ENCODE measurements around the gene CEP76.
A peak's percentile ranks its signal among the peaks of the same experiment; 100 is the strongest.

Gene CEP76

GRCh38 chr18:12637901-12638643 is 64.5 kb downstream of the CEP76 start:
- no CpG with 5 or more reads among the region's 4 CpGs for WGBS (ENCODE audit: extremely low coverage, insufficient coverage, low lambda C conversion rate)
- Histone ChIP-seq H2BK15ac (replicated peaks; ENCODE audit: low read depth) (no peak overlapping the region), H3K36me3 (ENCODE audit: control insufficient read depth, insufficient read depth, low read length) (no peaks in the 10 kb centered on the region), H3K27me3 (ENCODE audit: insufficient read depth, low read length, poor library complexity) (no peaks in the 10 kb centered on the region), H3K4me3 (ENCODE audit: low read length) (no peak overlapping the region), H2AK5ac (ENCODE audit: low read length) (no peak overlapping the region), H3K4ac (ENCODE audit: low read depth, low read length) (no peak overlapping the region), H4K5ac (ENCODE audit: low read length) (no peak overlapping the region), H3K9ac (ENCODE audit: low read length) (no peak overlapping the region), H2BK5ac (ENCODE audit: low read length) (no peak overlapping the region), H2BK120ac (ENCODE audit: low read depth, low read length) (no peak overlapping the region), H3K23ac (ENCODE audit: low read length) (no peak overlapping the region), H3K4me2 (ENCODE audit: low read length) (no peak overlapping the region), H3K79me2 (ENCODE audit: control insufficient read depth, insufficient read depth, low read length) (no peaks in the 10 kb centered on the region), H3K56ac (ENCODE audit: low read length) (no peak overlapping the region), H3K18ac (ENCODE audit: low read length) (no peak overlapping the region), H3K4me1 (ENCODE audit: control insufficient read depth, low read depth, low read length) (no peaks in the 10 kb centered on the region), H3K27ac (ENCODE audit: low read depth, low read length) (no peak overlapping the region), H3K79me1 (ENCODE audit: low read length) (no peaks in the 10 kb centered on the region), H4K8ac (ENCODE audit: low read depth, low read length) (no peak overlapping the region)
- DNase-seq = peak; percentile 41

GRCh38 chr18:12637393-12637792 is 65.1 kb downstream of the CEP76 start:
- Histone ChIP-seq H3K23ac (ENCODE audit: low read length) (no peak overlapping the region), H4K8ac (ENCODE audit: low read depth, low read length) (no peak overlapping the region), H2BK15ac (replicated peaks; ENCODE audit: low read depth) (no peak overlapping the region), H3K4me1 (ENCODE audit: control insufficient read depth, low read depth, low read length) (no peaks in the 10 kb centered on the region), H4K5ac (ENCODE audit: low read length) (no peak overlapping the region), H3K56ac (ENCODE audit: low read length) (no peak overlapping the region), H3K27me3 (ENCODE audit: insufficient read depth, low read length, poor library complexity) (no peaks in the 10 kb centered on the region), H3K4me3 (ENCODE audit: low read length) (no peak overlapping the region), H3K9ac (ENCODE audit: low read length) (no peak overlapping the region), H3K79me2 (ENCODE audit: control insufficient read depth, insufficient read depth, low read length) (no peaks in the 10 kb centered on the region), H2AK5ac (ENCODE audit: low read length) (no peak overlapping the region), H3K4ac (ENCODE audit: low read depth, low read length) (no peak overlapping the region), H3K79me1 (ENCODE audit: low read length) (no peaks in the 10 kb centered on the region), H3K4me2 (ENCODE audit: low read length) (no peak overlapping the region), H2BK5ac (ENCODE audit: low read length) (no peak overlapping the region), H2BK120ac (ENCODE audit: low read depth, low read length) (no peak overlapping the region), H3K36me3 (ENCODE audit: control insufficient read depth, insufficient read depth, low read length) (no peaks in the 10 kb centered on the region), H3K27ac (ENCODE audit: low read depth, low read length) (no peak overlapping the region), H3K18ac (ENCODE audit: low read length) (no peak overlapping the region)
- peak; percentile 20 for DNase-seq
- WGBS (ENCODE audit: extremely low coverage, insufficient coverage, low lambda C conversion rate) = no CpG with 5 or more reads among the region's 3 CpGs

DNA sequence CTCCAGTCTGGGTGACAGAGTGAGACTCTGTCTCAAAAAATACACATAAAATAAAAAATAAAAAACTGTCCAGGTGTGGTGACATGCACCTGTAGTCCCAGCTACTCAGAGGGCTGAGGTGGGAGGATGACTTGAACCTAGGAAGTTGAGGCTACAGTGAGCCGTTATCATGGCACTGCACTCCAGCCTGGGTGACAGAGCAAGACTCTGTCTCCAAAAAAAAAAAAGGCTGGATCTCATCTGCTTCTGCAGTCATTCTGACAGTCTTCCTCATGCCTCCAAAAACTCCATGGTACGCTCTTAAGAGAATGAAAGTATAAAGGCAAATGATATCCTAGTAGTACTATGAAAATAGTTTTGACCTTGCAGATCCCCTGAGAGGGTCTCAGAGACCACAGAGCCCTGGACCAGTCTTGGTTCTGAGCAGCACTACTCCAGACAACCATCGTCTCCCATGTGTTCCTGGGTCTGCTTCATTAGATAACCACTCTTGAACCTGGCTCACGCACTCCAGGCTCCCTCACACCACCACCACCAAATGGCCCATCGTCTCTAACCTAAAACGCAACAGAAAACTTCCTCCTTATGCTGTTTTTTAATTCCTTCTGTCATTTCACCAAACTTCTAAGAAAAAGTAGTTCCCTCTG is 70.6 kb downstream of the CEP76 start:
- Histone ChIP-seq H3K4ac (ENCODE audit: low read depth, low read length) (no peak overlapping the region), H3K9ac (ENCODE audit: low read length) (no peak overlapping the region), H3K27me3 (ENCODE audit: insufficient read depth, low read length, poor library complexity) (no peaks in the 10 kb centered on the region), H3K27ac (ENCODE audit: low read depth, low read length) (no peak overlapping the region), H3K56ac (ENCODE audit: low read length) (no peak overlapping the region), H2BK120ac (ENCODE audit: low read depth, low read length) (no peak overlapping the region), H2BK5ac (ENCODE audit: low read length) (no peak overlapping the region), H3K4me2 (ENCODE audit: low read length) (no peak overlapping the region), H3K18ac (ENCODE audit: low read length) (no peak overlapping the region), H3K79me1 (ENCODE audit: low read length) (no peaks in the 10 kb centered on the region), H2BK15ac (replicated peaks; ENCODE audit: low read depth) (no peak overlapping the region), H2AK5ac (ENCODE audit: low read length) (no peak overlapping the region), H4K5ac (ENCODE audit: low read length) (no peak overlapping the region), H3K36me3 (ENCODE audit: control insufficient read depth, insufficient read depth, low read length) (no peaks in the 10 kb centered on the region), H3K4me3 (ENCODE audit: low read length) (no peak overlapping the region), H4K8ac (ENCODE audit: low read depth, low read length) (no peak overlapping the region), H3K23ac (ENCODE audit: low read length) (no peak overlapping the region), H3K4me1 (ENCODE audit: control insufficient read depth, low read depth, low read length) (no peaks in the 10 kb centered on the region), H3K79me2 (ENCODE audit: control insufficient read depth, insufficient read depth, low read length) (no peaks in the 10 kb centered on the region)
- no CpG with 5 or more reads among the region's 6 CpGs for WGBS (ENCODE audit: extremely low coverage, insufficient coverage, low lambda C conversion rate)
- peak; percentile 45 for DNase-seq

GRCh38 chr18:12630136-12630535 is 72.4 kb downstream of the CEP76 start:
- Histone ChIP-seq H2BK15ac (replicated peaks; ENCODE audit: low read depth) (no peak overlapping the region), H3K36me3 (ENCODE audit: control insufficient read depth, insufficient read depth, low read length) (no peaks in the 10 kb centered on the region), H3K4me3 (ENCODE audit: low read length) (no peak overlapping the region), H3K27ac (ENCODE audit: low read depth, low read length) (no peak overlapping the region), H3K18ac (ENCODE audit: low read length) (no peak overlapping the region), H2BK5ac (ENCODE audit: low read length) (no peak overlapping the region), H2AK5ac (ENCODE audit: low read length) (no peak overlapping the region), H3K4ac (ENCODE audit: low read depth, low read length) (no peak overlapping the region), H4K5ac (ENCODE audit: low read length) (no peak overlapping the region), H3K9ac (ENCODE audit: low read length) (no peak overlapping the region), H3K79me2 (ENCODE audit: control insufficient read depth, insufficient read depth, low read length) (no peaks in the 10 kb centered on the region), H3K4me2 (ENCODE audit: low read length) (no peak overlapping the region), H4K8ac (ENCODE audit: low read depth, low read length) (no peak overlapping the region), H3K4me1 (ENCODE audit: control insufficient read depth, low read depth, low read length) (no peaks in the 10 kb centered on the region), H3K56ac (ENCODE audit: low read length) (no peak overlapping the region), H2BK120ac (ENCODE audit: low read depth, low read length) (no peak overlapping the region), H3K27me3 (ENCODE audit: insufficient read depth, low read length, poor library complexity) (no peaks in the 10 kb centered on the region), H3K79me1 (ENCODE audit: low read length) (no peaks in the 10 kb centered on the region), H3K23ac (ENCODE audit: low read length) (no peak overlapping the region)
- no peak for DNase-seq
- no CpG with 5 or more reads among the region's 7 CpGs for whole genome bisulfite sequencing (ENCODE audit: extremely low coverage, insufficient coverage, low lambda C conversion rate)

GRCh38 chr18:12628706-12629702 is 73.5 kb downstream of the CEP76 start:
- Histone ChIP-seq H4K5ac (ENCODE audit: low read length) (no peak overlapping the region), H4K8ac (ENCODE audit: low read depth, low read length) (no peak overlapping the region), H3K9ac (ENCODE audit: low read length) (no peak overlapping the region), H3K36me3 (ENCODE audit: control insufficient read depth, insufficient read depth, low read length) (no peaks in the 10 kb centered on the region), H2BK15ac (replicated peaks; ENCODE audit: low read depth) (no peak overlapping the region), H2BK120ac (ENCODE audit: low read depth, low read length) (no peak overlapping the region), H2BK5ac (ENCODE audit: low read length) (no peak overlapping the region), H3K27ac (ENCODE audit: low read depth, low read length) (no peak overlapping the region), H3K27me3 (ENCODE audit: insufficient read depth, low read length, poor library complexity) (no peaks in the 10 kb centered on the region), H3K4ac (ENCODE audit: low read depth, low read length) (no peak overlapping the region), H3K79me1 (ENCODE audit: low read length) (no peaks in the 10 kb centered on the region), H2AK5ac (ENCODE audit: low read length) (no peak overlapping the region), H3K56ac (ENCODE audit: low read length) (no peak overlapping the region), H3K23ac (ENCODE audit: low read length) (no peak overlapping the region), H3K4me2 (ENCODE audit: low read length) (no peak overlapping the region), H3K79me2 (ENCODE audit: control insufficient read depth, insufficient read depth, low read length) (no peaks in the 10 kb centered on the region), H3K4me3 (ENCODE audit: low read length) (no peak overlapping the region), H3K4me1 (ENCODE audit: control insufficient read depth, low read depth, low read length) (no peaks in the 10 kb centered on the region), H3K18ac (ENCODE audit: low read length) (no peak overlapping the region)
- WGBS (ENCODE audit: extremely low coverage, insufficient coverage, low lambda C conversion rate) = no CpG with 5 or more reads among the region's 4 CpGs
- DNase-seq = no peak
